HG02623 (cell line): ENCODE data around the gene KCNK18.

Experiments
- ATAC-seq: cut with Tn5 transposase; IDR thresholded peaks from one replicate; pipeline ENCODE4 v1.9.1; 2021; ENCODE audit warnings: moderate library complexity; ENCODE audit not compliant: unreplicated experiment

Gene KCNK18

GRCh38 chr10:117197189-117197588 is at the start of gene KCNK18:
TSS of gene KCNK18 (plus strand) at chr10:117197489. CDS start at chr10:117197489, 0 bp downstream.
- ATAC-seq, result no peak

- ATAC-seq, result no peak
Measured at GRCh38 chr10:117148284-117148683, 49.0 kb upstream of the KCNK18 start.

- no peak for ATAC-seq
Measured at GRCh38 chr10:117152668-117153067, 44.6 kb upstream of the KCNK18 start.

- no peak for ATAC-seq
Measured at GRCh38 chr10:117158297-117158696, 39.0 kb upstream of the KCNK18 start.

GRCh38 chr10:117159390-117159789 is 37.9 kb upstream of the KCNK18 start:
- ATAC-seq, result no peak

GRCh38 chr10:117160567-117160966 is 36.7 kb upstream of the KCNK18 start:
- no peak for ATAC-seq

- no peak for ATAC-seq
Measured at GRCh38 chr10:117161386-117162033, 35.8 kb upstream of the KCNK18 start.

GRCh38 chr10:117162093-117163060 is 34.9 kb upstream of the KCNK18 start:
- no peak for ATAC-seq

- no peak for ATAC-seq
Measured at GRCh38 chr10:117163061-117163953, 34.0 kb upstream of the KCNK18 start.

- no peak for ATAC-seq
Measured at GRCh38 chr10:117163954-117164548, 33.2 kb upstream of the KCNK18 start.

- no peak for ATAC-seq
Measured at GRCh38 chr10:117164592-117165537, 32.4 kb upstream of the KCNK18 start.

- no peak for ATAC-seq
Measured at GRCh38 chr10:117165538-117166417, 31.5 kb upstream of the KCNK18 start.

GRCh38 chr10:117166418-117167345 is 30.6 kb upstream of the KCNK18 start:
- ATAC-seq, result no peak

- no peak for ATAC-seq
Measured at GRCh38 chr10:117167346-117167788, 29.9 kb upstream of the KCNK18 start.

- peak; percentile 80 for ATAC-seq
Measured at GRCh38 chr10:117167789-117168674, 29.3 kb upstream of the KCNK18 start.

GRCh38 chr10:117168729-117169128 is 28.6 kb upstream of the KCNK18 start:
- no peak for ATAC-seq
